ENCODE results near the gene TPP1. TPM values are rescaled to one million over a fixed set of nuclear protein-coding genes. Genes with fewer than 3 reads are reported as not detected.

TPP1 gene
- polyA plus RNA-seq, 1 donor (not counting 4 experiments of a cell fraction or from before 2014, with no cell fraction given) = 55.3 TPM

GRCh38 chr11:6599881-6600390, 19.3 kb downstream of the TPP1 start:
- Histone ChIP-seq H3K36me3 (ENCODE audit: control insufficient read depth in 2 of 2, extremely low read depth in 1 of 2, insufficient read depth in 2 of 2, low read length in 2 of 2) (peaks cover 24 to 46% of the 10 kb centered on the region in 2 experiments), H3K9ac (ENCODE audit: control insufficient read depth, extremely low read depth, insufficient read depth, low read length) (no peak overlapping the region), H3K4me1 (ENCODE audit: control insufficient read depth, extremely low read depth, insufficient read depth, low read length) (peaks cover 14% of the 10 kb centered on the region), H3K4me2 (ENCODE audit: control insufficient read depth, extremely low read depth, insufficient read depth, low read depth, low read length) (no peak overlapping the region), H3K9me3 (ENCODE audit: control insufficient read depth, low read depth, low read length) (no peaks in the 10 kb centered on the region), H3K4me3 (ENCODE audit: control insufficient read depth in 2 of 3, extremely low read depth in 1 of 3, insufficient read depth in 2 of 3, low read depth in 1 of 3, low read length in 3 of 3) (no peak overlapping the region), H3K27me3 (ENCODE audit: control insufficient read depth, extremely low read depth, insufficient read depth, low read length) (no peaks in the 10 kb centered on the region), H4K20me1 (ENCODE audit: control insufficient read depth, extremely low read depth, insufficient read depth, low read length) (no peaks in the 10 kb centered on the region), H3K9me1 (ENCODE audit: control insufficient read depth, extremely low read depth, insufficient read depth, low read length) (peaks cover 3% of the 10 kb centered on the region), H3K79me2 (ENCODE audit: control insufficient read depth, insufficient read depth, low read length) (peaks cover 59% of the 10 kb centered on the region), H3K27ac (ENCODE audit: control insufficient read depth, insufficient read depth, low read length) (no peak overlapping the region), H2AFZ (ENCODE audit: control insufficient read depth, low read length) (no peak overlapping the region)
- no peak for FAIRE-seq
- no peak for TF ChIP-seq EZH2 (IDR thresholded peaks at IDR 0.05; ENCODE audit: low read length)
- TF ChIP-seq CTCF (optimal IDR thresholded peaks at IDR 0.05 in 1 of 3, IDR thresholded peaks at IDR 0.05 in 1 of 3, conservative IDR thresholded peaks at IDR 0.05 in 1 of 3; ENCODE audit: extremely low read depth in 1 of 3, insufficient read depth in 2 of 3, low read length in 3 of 3) = no peak
- DNase-seq (ENCODE audit: low read depth, low spot score) = no peak
- dilution Hi-C loops (cut with MboI; ENCODE audit: extremely low pct_ligation_motif_present, low sequenced_read_pairs) = no loop called here

GRCh38 chr11:6599449-6599848, 19.8 kb downstream of the TPP1 start:
- dilution Hi-C loops (cut with MboI; ENCODE audit: extremely low pct_ligation_motif_present, low sequenced_read_pairs) = no loop called here
- H3K36me3 ChIP-seq (ENCODE audit: control insufficient read depth in 2 of 2, extremely low read depth in 1 of 2, insufficient read depth in 2 of 2, low read length in 2 of 2) = peaks cover 26 to 46% of the 10 kb centered on the region in 2 experiments
- TF ChIP-seq CTCF (optimal IDR thresholded peaks at IDR 0.05 in 1 of 3, IDR thresholded peaks at IDR 0.05 in 1 of 3, conservative IDR thresholded peaks at IDR 0.05 in 1 of 3; ENCODE audit: extremely low read depth in 1 of 3, insufficient read depth in 2 of 3, low read length in 3 of 3) (no peak), EZH2 (IDR thresholded peaks at IDR 0.05; ENCODE audit: low read length) (no peak)

More at GRCh38 chr11:6599449-6599848, 19.8 kb downstream of the TPP1 start:
- Histone ChIP-seq H3K9me3 (ENCODE audit: control insufficient read depth, low read depth, low read length) (no peaks in the 10 kb centered on the region), H3K9ac (ENCODE audit: control insufficient read depth, extremely low read depth, insufficient read depth, low read length) (no peak overlapping the region), H3K4me1 (ENCODE audit: control insufficient read depth, extremely low read depth, insufficient read depth, low read length) (peaks cover 9% of the 10 kb centered on the region), H3K9me1 (ENCODE audit: control insufficient read depth, extremely low read depth, insufficient read depth, low read length) (peaks cover 3% of the 10 kb centered on the region), H4K20me1 (ENCODE audit: control insufficient read depth, extremely low read depth, insufficient read depth, low read length) (no peaks in the 10 kb centered on the region), H3K79me2 (ENCODE audit: control insufficient read depth, insufficient read depth, low read length) (peaks cover 54% of the 10 kb centered on the region), H3K27me3 (ENCODE audit: control insufficient read depth, extremely low read depth, insufficient read depth, low read length) (no peaks in the 10 kb centered on the region), H3K4me3 (ENCODE audit: control insufficient read depth in 2 of 3, extremely low read depth in 1 of 3, insufficient read depth in 2 of 3, low read depth in 1 of 3, low read length in 3 of 3) (no peak overlapping the region), H3K4me2 (ENCODE audit: control insufficient read depth, extremely low read depth, insufficient read depth, low read depth, low read length) (no peak overlapping the region), H2AFZ (ENCODE audit: control insufficient read depth, low read length) (no peak overlapping the region), H3K27ac (ENCODE audit: control insufficient read depth, insufficient read depth, low read length) (no peak overlapping the region)
- DNase-seq (ENCODE audit: low read depth, low spot score) (no peak), FAIRE-seq (no peak)

Measured in keratinocyte (primary cell).